B cell (primary cell): ENCODE measurements around the gene GRID1. TPM values are rescaled to one million over a fixed set of nuclear protein-coding genes. Genes with fewer than 3 reads are reported as not detected.

Experiments
- ATAC-seq: fragments of 200-7000 bp; cut with Tn5 transposase; one replicate; pipeline ENCODE4 v1.10.0; 2021; ENCODE audit warnings: low read depth, mild to moderate bottlenecking, moderate number of reproducible peaks, moderate library complexity
- CTCF ChIA-PET: fragments of 350-600 bp; sonication (Branson Sonifier 250); formaldehyde crosslinking; loops from one replicate; lab custom pipeline; 2021; ENCODE audit warnings: antibody characterized with exemption, inconsistent platforms; lab: Charles Lee
- POLR2A ChIA-PET: fragments of 350-600 bp; sonication (Branson Sonifier 250); formaldehyde crosslinking; loops from one replicate; lab custom pipeline; 2021; ENCODE audit warnings: antibody characterized with exemption; lab: Charles Lee
- DNase-seq: peaks from one replicate; pipeline ENCODE4 v3.0.0; 2013
- H2AFZ ChIP-seq: 2 replicates; pipeline ENCODE4 v1.6.1; 2012; ENCODE audit warnings: mild to moderate bottlenecking, low read depth, low read length; ENCODE audit not compliant: insufficient read depth, poor library complexity, severe bottlenecking
- H3K27ac ChIP-seq, 2 donors: 1 replicate in 1 of 2; 2 replicates in 1 of 2; pipeline ENCODE4 v1.5.1; 2012 to 2013; ENCODE audit warnings: low read length in 2 of 2, mild to moderate bottlenecking in 2 of 2, moderate library complexity in 1 of 2
- H3K27me3 ChIP-seq, 4 experiments: fragments of 200-600 bp in 1 of 4; sonication (generic) in 1 of 4; replicated peaks in 1 of 4; 1 replicate in 2 of 4; 2 replicates in 2 of 4; pipeline versions ENCODE4 v1.6.1 to v1.7.0; 2013 to 2016; ENCODE audit warnings: low read length in 3 of 4, mild to moderate bottlenecking in 2 of 4, mixed read lengths in 1 of 4, moderate library complexity in 1 of 4; ENCODE audit not compliant: insufficient read depth in 4 of 4, control insufficient read depth in 3 of 4; ENCODE audit errors: control extremely low read depth in 1 of 4
- H3K36me3 ChIP-seq, 2 experiments: replicated peaks in 1 of 2; 1 replicate in 1 of 2; 2 replicates in 1 of 2; pipeline versions ENCODE4 v1.6.1 to v1.7.1; 2013; ENCODE audit warnings: low read length in 1 of 2; ENCODE audit not compliant: insufficient read depth in 2 of 2, control insufficient read depth in 1 of 2; ENCODE audit errors: control extremely low read depth in 1 of 2, extremely low read depth in 1 of 2
- H3K4me1 ChIP-seq, 2 donors: fragments of 200-600 bp in 1 of 2; sonication (generic) in 1 of 2; 1 replicate in 1 of 2; 2 replicates in 1 of 2; pipeline versions ENCODE4 v1.5.1 to v1.6.1; 2013 to 2017; ENCODE audit warnings: low read length in 2 of 2; ENCODE audit not compliant: control insufficient read depth in 2 of 2, insufficient read depth in 2 of 2
- H3K4me2 ChIP-seq: replicated peaks from 2 replicates; pipeline ENCODE3; 2012; ENCODE audit warnings: mild to moderate bottlenecking, low read depth, low read length; ENCODE audit not compliant: poor library complexity, severe bottlenecking
- H3K4me3 ChIP-seq, 5 experiments: fragments of 200-600 bp in 1 of 5; sonication (generic) in 1 of 5; 1 replicate in 3 of 5; 2 replicates in 2 of 5; pipeline versions ENCODE4 v1.5.1 to v1.7.0; 2011 to 2016; ENCODE audit warnings: low read length in 4 of 5, mild to moderate bottlenecking in 4 of 5, low read depth in 2 of 5, control low read depth in 1 of 5, moderate library complexity in 1 of 5; ENCODE audit not compliant: insufficient read depth in 1 of 5; ENCODE audit errors: control extremely low read depth in 1 of 5, extremely low read depth in 1 of 5
- H3K79me2 ChIP-seq: fragments of 200-600 bp; sonication (generic); one replicate; pipeline ENCODE4 v1.6.0; 2016; ENCODE audit warnings: low read length; ENCODE audit not compliant: control insufficient read depth, insufficient read depth
- H3K9ac ChIP-seq: fragments of 200-600 bp; sonication (generic); 2 replicates; pipeline ENCODE4 v1.6.1; 2017; ENCODE audit warnings: mild to moderate bottlenecking, low read length, moderate library complexity
- H3K9me3 ChIP-seq, 3 donors: one replicate each; pipeline versions ENCODE4 v1.6.1 to v1.7.1; 2013; ENCODE audit warnings: low read length in 2 of 3; ENCODE audit not compliant: control insufficient read depth in 2 of 3, insufficient read depth in 1 of 3; ENCODE audit errors: control extremely low read depth in 1 of 3
- H4K20me1 ChIP-seq: 2 replicates; pipeline ENCODE4 v1.6.0; 2012; ENCODE audit warnings: mild to moderate bottlenecking, low read length; ENCODE audit not compliant: insufficient read depth, control insufficient read depth, poor library complexity, severe bottlenecking
- H3K27ac Mint-ChIP-seq: one replicate; pipeline ENCODE4 v1.8.0; 2021; ENCODE audit warnings: mixed read lengths
- H3K27me3 Mint-ChIP-seq: one replicate; pipeline ENCODE4 v1.8.0; 2021; ENCODE audit warnings: mixed read lengths
- H3K4me1 Mint-ChIP-seq: one replicate; pipeline ENCODE4 v1.8.0; 2021; ENCODE audit warnings: mixed read lengths
- H3K4me3 Mint-ChIP-seq: one replicate; pipeline ENCODE4 v1.8.0; 2021; ENCODE audit warnings: mixed read lengths
- H3K9me3 Mint-ChIP-seq: one replicate; pipeline ENCODE4 v1.8.0; 2022; ENCODE audit warnings: mixed read lengths; ENCODE audit not compliant: insufficient read depth
- EZH2 ChIP-seq: IDR thresholded peaks from 2 replicates; pipeline ENCODE4 v1.6.1; 2012; ENCODE audit warnings: borderline replicate concordance, low read depth, mild to moderate bottlenecking, moderate library complexity, low read length; ENCODE audit not compliant: insufficient read depth, poor library complexity, severe bottlenecking
- WGBS: methylation state at CpG from one replicate; pipeline ENCODE4 v1.1.5; 2013; ENCODE audit warnings: missing lambda C conversion rate; ENCODE audit not compliant: insufficient coverage; 5-methylcytosine and 5-hydroxymethylcytosine counted together
- intact Hi-C: fragments of 100-400 bp; cut with micrococcal nuclease; formaldehyde crosslinking; loops from one replicate; pipeline ENCODE4 v1.10.0; 2022
- polyA plus RNA-seq: library from polyadenylated mRNA; depleted of rRNA; stranded (reverse); fragments of >200 nt; gene quantifications from 2 replicates; pipeline ENCODE4 v1.2.3, GENCODE V29; 2012
- total RNA-seq, 2 donors: library from RNA; stranded (reverse); fragments of 120-200 nt in 1 of 2; gene quantifications; 1 replicate in 1 of 2; 2 replicates in 1 of 2; pipeline versions ENCODE4 v1.2.3 to v1.2.4, GENCODE V29; 2013 to 2022
- TF ChIP-seq, protein P1 (sequence below): fragments of 200-600 bp; IDR thresholded peaks from one replicate; pipeline ENCODE4 v1.8.0; 2022; ENCODE audit warnings: antibody characterized with exemption, mild to moderate bottlenecking

The GRID1 gene
- total and polyA plus RNA-seq, 2 donors (not counting 1 experiment from before 2014, with no cell fraction given), result not detected

DNA sequence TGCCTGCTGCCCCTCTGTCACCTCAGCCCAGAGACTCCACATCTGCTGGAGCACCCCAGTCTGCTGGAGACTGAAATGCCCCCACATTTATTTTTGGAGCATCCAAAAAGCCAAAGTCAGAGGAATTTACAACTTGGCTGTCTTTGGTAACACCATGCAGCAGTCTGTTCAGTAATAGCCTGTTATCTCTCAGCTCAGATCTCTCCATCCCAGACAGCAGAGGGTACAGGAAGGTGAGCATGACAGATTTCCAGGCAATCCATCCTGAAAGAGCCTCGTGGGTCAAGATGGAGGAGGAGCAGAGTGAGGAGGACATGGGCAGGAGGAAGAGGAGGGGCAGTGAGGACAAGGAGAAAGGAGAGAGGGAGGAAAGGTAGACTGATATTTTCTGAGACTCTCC lies 55.9 kb downstream of the GRID1 start:
- WGBS, result 33% methylated on average over 1 of the region's 1 CpG
- Mint-ChIP-seq H3K4me1 (no peaks in the 10 kb centered on the region), H3K27me3 (peaks cover 19% of the 10 kb centered on the region), H3K4me3 (no peak overlapping the region), H3K27ac (no peak overlapping the region), H3K9me3 (no peaks in the 10 kb centered on the region)
- TF ChIP-seq, protein P1, sequence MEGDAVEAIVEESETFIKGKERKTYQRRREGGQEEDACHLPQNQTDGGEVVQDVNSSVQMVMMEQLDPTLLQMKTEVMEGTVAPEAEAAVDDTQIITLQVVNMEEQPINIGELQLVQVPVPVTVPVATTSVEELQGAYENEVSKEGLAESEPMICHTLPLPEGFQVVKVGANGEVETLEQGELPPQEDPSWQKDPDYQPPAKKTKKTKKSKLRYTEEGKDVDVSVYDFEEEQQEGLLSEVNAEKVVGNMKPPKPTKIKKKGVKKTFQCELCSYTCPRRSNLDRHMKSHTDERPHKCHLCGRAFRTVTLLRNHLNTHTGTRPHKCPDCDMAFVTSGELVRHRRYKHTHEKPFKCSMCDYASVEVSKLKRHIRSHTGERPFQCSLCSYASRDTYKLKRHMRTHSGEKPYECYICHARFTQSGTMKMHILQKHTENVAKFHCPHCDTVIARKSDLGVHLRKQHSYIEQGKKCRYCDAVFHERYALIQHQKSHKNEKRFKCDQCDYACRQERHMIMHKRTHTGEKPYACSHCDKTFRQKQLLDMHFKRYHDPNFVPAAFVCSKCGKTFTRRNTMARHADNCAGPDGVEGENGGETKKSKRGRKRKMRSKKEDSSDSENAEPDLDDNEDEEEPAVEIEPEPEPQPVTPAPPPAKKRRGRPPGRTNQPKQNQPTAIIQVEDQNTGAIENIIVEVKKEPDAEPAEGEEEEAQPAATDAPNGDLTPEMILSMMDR, result no peak
- no peak for TF ChIP-seq EZH2
- H3K9ac ChIP-seq, result no peak overlapping the region
- no peak overlapping the region for H3K27ac ChIP-seq
- peaks cover 0 to 5% (median 0%) of the 10 kb centered on the region in 4 experiments for H3K27me3 ChIP-seq
- intact Hi-C loops, result no loop called here
- H2AFZ ChIP-seq, result no peak overlapping the region
- ATAC-seq (no peak), DNase-seq (no peak)
- ChIA-PET CTCF (no interaction called here), POLR2A (no interaction called here)
- no peak overlapping the region for H3K4me3 ChIP-seq
- no peaks in the 10 kb centered on the region for H3K79me2 ChIP-seq
- no peak overlapping the region for H3K4me2 ChIP-seq
- H3K4me1 ChIP-seq, result no peaks in the 10 kb centered on the region
- H3K36me3 ChIP-seq, result no peaks in the 10 kb centered on the region
- H3K9me3 ChIP-seq, result peaks cover 0 to 7% (median 0%) of the 10 kb centered on the region in 3 donors
- no peaks in the 10 kb centered on the region for H4K20me1 ChIP-seq

DNA sequence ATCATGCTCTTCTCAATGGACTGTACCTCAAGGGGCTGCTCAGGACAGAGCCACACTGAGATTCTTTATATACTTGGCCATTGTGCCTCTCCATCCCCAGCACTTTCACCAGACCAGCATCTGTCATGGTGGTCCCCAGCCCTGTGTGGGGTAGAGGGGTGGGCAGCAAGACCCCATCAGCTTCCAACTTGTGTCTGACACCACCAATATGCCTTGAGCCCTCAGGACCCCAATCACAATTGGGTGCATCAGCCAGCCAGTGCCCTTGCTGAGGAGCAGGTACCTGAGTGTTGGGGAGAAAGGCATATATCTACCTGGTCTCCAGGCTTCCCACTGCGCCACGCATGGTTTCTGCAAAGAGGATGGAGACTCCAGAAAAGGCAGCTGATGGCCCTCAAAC lies 56.3 kb downstream of the GRID1 start:
- TF ChIP-seq EZH2, result no peak
- TF ChIP-seq, protein P1, result no peak
- intact Hi-C loops, result no loop called here
- Mint-ChIP-seq H3K4me3 (no peak overlapping the region), H3K4me1 (no peaks in the 10 kb centered on the region), H3K9me3 (no peaks in the 10 kb centered on the region), H3K27ac (no peak overlapping the region), H3K27me3 (peaks cover 21% of the 10 kb centered on the region)
- WGBS, result 94% methylated on average over 2 of the region's 2 CpGs
- no peak for DNase-seq
- no peak overlapping the region for H2AFZ ChIP-seq
- H3K9ac ChIP-seq, result no peak overlapping the region
- ATAC-seq, result no peak
- POLR2A ChIA-PET, result no interaction called here
- H3K79me2 ChIP-seq, result no peaks in the 10 kb centered on the region
- no peaks in the 10 kb centered on the region for H3K4me1 ChIP-seq
- CTCF ChIA-PET, result no interaction called here
- H3K4me2 ChIP-seq, result no peak overlapping the region
- no peak overlapping the region for H3K27ac ChIP-seq
- no peaks in the 10 kb centered on the region for H3K36me3 ChIP-seq
- H3K4me3 ChIP-seq, result no peak overlapping the region
- peaks cover 0 to 7% (median 0%) of the 10 kb centered on the region in 3 donors for H3K9me3 ChIP-seq
- peaks cover 0 to 5% (median 0%) of the 10 kb centered on the region in 4 experiments for H3K27me3 ChIP-seq
- no peaks in the 10 kb centered on the region for H4K20me1 ChIP-seq
